HepG2 (cell line): ENCODE results near the gene ESRP2. TPM values are rescaled to one million over a fixed set of nuclear protein-coding genes. Genes with fewer than 3 reads are reported as not detected.
A peak's percentile ranks its signal among the peaks of the same experiment; 100 is the strongest.

Experiments used
- CEBPB ChIP-seq: IDR thresholded peaks from 2 replicates; pipeline ENCODE4 v1.6.1; 2011; ENCODE audit warnings: low read depth, low read length, improper control_type of control experiment, borderline replicate concordance
- CEBPG ChIP-seq: IDR thresholded peaks from 2 replicates; pipeline ENCODE4 v1.6.1; 2016
- CENPX ChIP-seq: sonication (generic); formaldehyde crosslinking; IDR thresholded peaks from 2 replicates; pipeline ENCODE4 v1.9.0; 2021; ENCODE audit warnings: mild to moderate bottlenecking, missing genetic modification reagents, moderate library complexity
- IKZF1 ChIP-seq: fragments of 450-650 bp; IDR thresholded peaks from 2 replicates; pipeline ENCODE4 v1.7.1; 2016
- KAT8 ChIP-seq: IDR thresholded peaks from 2 replicates; pipeline ENCODE4 v1.6.1; 2016; ENCODE audit warnings: missing genetic modification reagents, missing compliant biosample characterization
- MEIS1 ChIP-seq: sonication (generic); formaldehyde crosslinking; IDR thresholded peaks from 2 replicates; pipeline ENCODE4 v1.9.0; 2021; ENCODE audit warnings: mild to moderate bottlenecking, missing genetic modification reagents, moderate library complexity, borderline replicate concordance
- MZF1 ChIP-seq: sonication (generic); formaldehyde crosslinking; IDR thresholded peaks from 2 replicates; pipeline ENCODE4 v1.8.1; 2023; ENCODE audit warnings: mild to moderate bottlenecking, missing genetic modification reagents, borderline replicate concordance
- NFE2L2 ChIP-seq: fragments of 150-350 bp; IDR thresholded peaks from 2 replicates; pipeline ENCODE4 v1.6.1; 2014; ENCODE audit warnings: low read length
- NFKB2 ChIP-seq: sonication (generic); formaldehyde crosslinking; IDR thresholded peaks from 2 replicates; pipeline ENCODE4 v1.4.0; 2020; ENCODE audit warnings: missing genetic modification reagents, borderline replicate concordance
- NFKBIZ ChIP-seq: IDR thresholded peaks from 2 replicates; pipeline ENCODE4 v1.6.1; 2018; ENCODE audit warnings: missing genetic modification reagents, missing compliant biosample characterization
- NPAS2 ChIP-seq: sonication (generic); formaldehyde crosslinking; IDR thresholded peaks from 2 replicates; pipeline ENCODE4 v1.8.0; 2022; ENCODE audit warnings: mild to moderate bottlenecking, missing genetic modification reagents, borderline replicate concordance
- NR2F2 ChIP-seq: IDR thresholded peaks from 2 replicates; pipeline ENCODE4 v1.6.1; 2012; ENCODE audit warnings: low read depth, inconsistent platforms, borderline replicate concordance
- U2AF2 ChIP-seq: fragments of 200-400 bp; formaldehyde crosslinking; IDR thresholded peaks from 2 replicates; pipeline ENCODE4 v1.6.1; 2017; ENCODE audit warnings: low read depth, mild to moderate bottlenecking, low read length
- ZNF205 ChIP-seq: IDR thresholded peaks from 2 replicates; pipeline ENCODE4 v1.6.1; 2018; ENCODE audit warnings: missing biosample characterization, missing genetic modification reagents
- ZNF263 ChIP-seq: sonication (generic); formaldehyde crosslinking; IDR thresholded peaks from 2 replicates; pipeline ENCODE4 v1.4.0; 2020; ENCODE audit warnings: missing genetic modification reagents
- ZNF430 ChIP-seq: sonication (generic); formaldehyde crosslinking; IDR thresholded peaks from 2 replicates; pipeline ENCODE4 v1.9.0; 2021; ENCODE audit warnings: mild to moderate bottlenecking, missing genetic modification reagents
- ZNF510 ChIP-seq: sonication (generic); formaldehyde crosslinking; IDR thresholded peaks from 2 replicates; pipeline ENCODE4 v1.4.0; 2020; ENCODE audit warnings: low read depth, mild to moderate bottlenecking, missing genetic modification reagents
- ZNF766 ChIP-seq: sonication (generic); formaldehyde crosslinking; IDR thresholded peaks from 2 replicates; pipeline ENCODE4 v1.5.0; 2020; ENCODE audit warnings: missing genetic modification reagents, borderline replicate concordance
- polyA plus RNA-seq, 8 experiments: library from polyadenylated mRNA; depleted of rRNA in 3 of 8; stranded (reverse) in 7 of 8; unstranded in 1 of 8; fragments of >200 nt; fragmentation: Illumina TruSeq in 4 of 8; extraction: Trizol in 4 of 8; gene quantifications; 2 replicates each; pipeline versions ENCODE4 v1.2.1 to v1.2.3, GENCODE V29; 2011 to 2016; ENCODE audit warnings: low read depth in 4 of 8, missing spikeins in 1 of 8, mixed read lengths in 1 of 8; ENCODE audit not compliant: insufficient read depth in 1 of 8
- total RNA-seq, 5 experiments: library from RNA; depleted of rRNA; stranded (reverse); fragments of >200 nt; fragmentation: Illumina TruSeq; extraction: Trizol; gene quantifications; 2 replicates each; pipeline ENCODE4 v1.2.3, GENCODE V29; 2016; ENCODE audit warnings: low read depth in 1 of 5
- TF ChIP-seq, protein P1 (sequence below): sonication (generic); formaldehyde crosslinking; IDR thresholded peaks from 2 replicates; pipeline ENCODE4 v1.5.0; 2020; ENCODE audit warnings: mild to moderate bottlenecking, missing genetic modification reagents
- TF ChIP-seq, protein P2 (sequence below): sonication (generic); formaldehyde crosslinking; IDR thresholded peaks from 2 replicates; pipeline ENCODE4 v1.5.1; 2020; ENCODE audit warnings: missing genetic modification reagents, mild to moderate bottlenecking, borderline replicate concordance
- TF ChIP-seq, protein P3 (sequence below): sonication (generic); formaldehyde crosslinking; IDR thresholded peaks from 2 replicates; pipeline ENCODE4 v1.8.1; 2023; ENCODE audit warnings: mild to moderate bottlenecking, missing genetic modification reagents
- TF ChIP-seq, protein P4 (sequence below): sonication (generic); formaldehyde crosslinking; IDR thresholded peaks from 2 replicates; pipeline ENCODE4 v1.8.0; 2022; ENCODE audit warnings: missing genetic modification reagents, low read depth, mild to moderate bottlenecking, borderline replicate concordance
- TF ChIP-seq, protein P5 (sequence below): sonication (generic); formaldehyde crosslinking; conservative IDR thresholded peaks from 2 replicates; pipeline ENCODE4 v1.4.0; 2020; ENCODE audit warnings: missing genetic modification reagents

Gene ESRP2
- total and polyA plus RNA-seq, 2 of the 13 experiments (the other 11 are each of a cell fraction or from before 2014, with no cell fraction given), result 21.1 to 32.4 TPM

DNA sequence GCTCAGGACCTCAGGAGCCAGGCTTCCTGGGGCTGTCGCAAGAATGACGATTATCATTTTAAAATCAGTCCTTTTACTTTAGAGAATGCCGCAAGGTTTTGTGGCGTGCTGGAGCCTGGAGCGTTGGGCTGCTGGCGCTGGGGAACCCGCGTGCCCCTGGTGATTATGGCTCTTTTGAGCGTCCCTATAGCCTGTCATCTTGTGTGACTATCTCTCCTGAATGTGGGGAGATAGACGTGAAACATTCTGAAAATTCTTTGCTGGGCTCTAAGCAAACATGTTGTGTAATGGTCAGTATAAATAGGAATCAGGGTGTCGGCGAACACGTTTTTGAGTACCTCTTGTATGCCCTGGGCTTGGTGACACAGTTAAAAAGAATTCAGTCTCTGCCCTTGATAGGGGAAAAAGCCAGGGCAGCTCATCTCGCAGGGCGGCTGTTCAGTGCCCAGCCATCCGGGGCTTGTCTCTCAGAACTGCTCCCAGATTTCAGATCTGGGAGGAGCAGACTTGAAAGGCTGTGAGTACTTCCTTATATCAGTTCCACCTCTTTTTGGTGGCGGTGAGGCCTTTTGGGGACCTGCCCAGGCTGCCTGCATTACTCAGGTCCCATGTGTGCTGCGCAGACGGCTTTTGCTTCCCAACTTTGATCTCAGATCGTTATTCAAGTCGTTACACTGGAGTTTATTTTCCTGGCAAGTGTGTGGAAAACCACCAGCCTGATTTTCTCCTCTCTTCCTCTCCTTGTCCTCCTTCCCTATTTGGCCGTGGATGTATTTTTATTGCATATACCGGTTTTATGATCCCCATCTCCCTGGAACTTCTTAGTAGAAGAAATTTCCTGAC lies 29.4 kb upstream of the ESRP2 start (continued):
- TF ChIP-seq MZF1 (CRISPR knock-in tag) (no peak), ZNF510 (CRISPR knock-in tag) (peak; percentile 21; the same call in 1 of the 2 replicates), IKZF1 (no peak), ZNF205 (peak; percentile 90), CEBPB (peak; percentile 91), NFE2L2 (no peak), NPAS2 (CRISPR knock-in tag) (no peak), ZNF263 (CRISPR knock-in tag) (peak; percentile 21; the same call in 1 of the 2 replicates), U2AF2 (no peak), CENPX (CRISPR knock-in tag) (no peak), ZNF766 (CRISPR knock-in tag) (peak; percentile 25; the same call in 1 of the 2 replicates), KAT8 (peak; percentile 90), ZNF430 (peak; percentile 80), NR2F2 (peak; percentile 60; the same call in 1 of the 2 replicates), CEBPG (CRISPR knock-in tag) (peak; percentile 94), NFKBIZ (CRISPR knock-in tag) (peak; percentile 92; the same call in 1 of the 2 replicates), NFKB2 (CRISPR knock-in tag) (no peak), MEIS1 (CRISPR knock-in tag) (no peak)
- TF ChIP-seq, protein P1, sequence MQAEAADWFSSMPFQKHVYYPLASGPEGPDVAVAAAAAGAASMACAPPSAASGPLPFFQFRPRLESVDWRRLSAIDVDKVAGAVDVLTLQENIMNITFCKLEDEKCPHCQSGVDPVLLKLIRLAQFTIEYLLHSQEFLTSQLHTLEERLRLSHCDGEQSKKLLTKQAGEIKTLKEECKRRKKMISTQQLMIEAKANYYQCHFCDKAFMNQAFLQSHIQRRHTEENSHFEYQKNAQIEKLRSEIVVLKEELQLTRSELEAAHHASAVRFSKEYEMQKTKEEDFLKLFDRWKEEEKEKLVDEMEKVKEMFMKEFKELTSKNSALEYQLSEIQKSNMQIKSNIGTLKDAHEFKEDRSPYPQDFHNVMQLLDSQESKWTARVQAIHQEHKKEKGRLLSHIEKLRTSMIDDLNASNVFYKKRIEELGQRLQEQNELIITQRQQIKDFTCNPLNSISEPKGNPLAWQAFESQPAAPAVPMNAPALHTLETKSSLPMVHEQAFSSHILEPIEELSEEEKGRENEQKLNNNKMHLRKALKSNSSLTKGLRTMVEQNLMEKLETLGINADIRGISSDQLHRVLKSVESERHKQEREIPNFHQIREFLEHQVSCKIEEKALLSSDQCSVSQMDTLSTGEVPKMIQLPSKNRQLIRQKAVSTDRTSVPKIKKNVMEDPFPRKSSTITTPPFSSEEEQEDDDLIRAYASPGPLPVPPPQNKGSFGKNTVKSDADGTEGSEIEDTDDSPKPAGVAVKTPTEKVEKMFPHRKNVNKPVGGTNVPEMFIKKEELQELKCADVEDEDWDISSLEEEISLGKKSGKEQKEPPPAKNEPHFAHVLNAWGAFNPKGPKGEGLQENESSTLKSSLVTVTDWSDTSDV, result 0 out of 2 replicates have a peak, but pooled peaks have one; percentile 3
- TF ChIP-seq, protein P2, sequence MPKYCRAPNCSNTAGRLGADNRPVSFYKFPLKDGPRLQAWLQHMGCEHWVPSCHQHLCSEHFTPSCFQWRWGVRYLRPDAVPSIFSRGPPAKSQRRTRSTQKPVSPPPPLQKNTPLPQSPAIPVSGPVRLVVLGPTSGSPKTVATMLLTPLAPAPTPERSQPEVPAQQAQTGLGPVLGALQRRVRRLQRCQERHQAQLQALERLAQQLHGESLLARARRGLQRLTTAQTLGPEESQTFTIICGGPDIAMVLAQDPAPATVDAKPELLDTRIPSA, result no peak
- TF ChIP-seq, protein P3, sequence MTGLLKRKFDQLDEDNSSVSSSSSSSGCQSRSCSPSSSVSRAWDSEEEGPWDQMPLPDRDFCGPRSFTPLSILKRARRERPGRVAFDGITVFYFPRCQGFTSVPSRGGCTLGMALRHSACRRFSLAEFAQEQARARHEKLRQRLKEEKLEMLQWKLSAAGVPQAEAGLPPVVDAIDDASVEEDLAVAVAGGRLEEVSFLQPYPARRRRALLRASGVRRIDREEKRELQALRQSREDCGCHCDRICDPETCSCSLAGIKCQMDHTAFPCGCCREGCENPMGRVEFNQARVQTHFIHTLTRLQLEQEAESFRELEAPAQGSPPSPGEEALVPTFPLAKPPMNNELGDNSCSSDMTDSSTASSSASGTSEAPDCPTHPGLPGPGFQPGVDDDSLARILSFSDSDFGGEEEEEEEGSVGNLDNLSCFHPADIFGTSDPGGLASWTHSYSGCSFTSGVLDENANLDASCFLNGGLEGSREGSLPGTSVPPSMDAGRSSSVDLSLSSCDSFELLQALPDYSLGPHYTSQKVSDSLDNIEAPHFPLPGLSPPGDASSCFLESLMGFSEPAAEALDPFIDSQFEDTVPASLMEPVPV (CRISPR knock-in tag), result no peak
- TF ChIP-seq, protein P4, sequence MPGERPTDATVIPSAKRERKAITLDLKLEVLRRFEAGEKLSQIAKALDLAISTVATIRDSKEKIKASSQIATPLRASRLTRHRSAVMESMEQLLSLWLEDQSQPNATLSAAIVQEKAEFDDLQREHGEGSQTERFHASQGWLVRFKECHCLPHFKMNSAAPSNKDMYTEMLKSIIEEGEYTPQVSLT, result no peak
- TF ChIP-seq, protein P5, sequence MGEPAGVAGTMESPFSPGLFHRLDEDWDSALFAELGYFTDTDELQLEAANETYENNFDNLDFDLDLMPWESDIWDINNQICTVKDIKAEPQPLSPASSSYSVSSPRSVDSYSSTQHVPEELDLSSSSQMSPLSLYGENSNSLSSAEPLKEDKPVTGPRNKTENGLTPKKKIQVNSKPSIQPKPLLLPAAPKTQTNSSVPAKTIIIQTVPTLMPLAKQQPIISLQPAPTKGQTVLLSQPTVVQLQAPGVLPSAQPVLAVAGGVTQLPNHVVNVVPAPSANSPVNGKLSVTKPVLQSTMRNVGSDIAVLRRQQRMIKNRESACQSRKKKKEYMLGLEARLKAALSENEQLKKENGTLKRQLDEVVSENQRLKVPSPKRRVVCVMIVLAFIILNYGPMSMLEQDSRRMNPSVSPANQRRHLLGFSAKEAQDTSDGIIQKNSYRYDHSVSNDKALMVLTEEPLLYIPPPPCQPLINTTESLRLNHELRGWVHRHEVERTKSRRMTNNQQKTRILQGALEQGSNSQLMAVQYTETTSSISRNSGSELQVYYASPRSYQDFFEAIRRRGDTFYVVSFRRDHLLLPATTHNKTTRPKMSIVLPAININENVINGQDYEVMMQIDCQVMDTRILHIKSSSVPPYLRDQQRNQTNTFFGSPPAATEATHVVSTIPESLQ (CRISPR knock-in tag), result no peak; the same call in 1 of the 2 replicates
